ENCODE results near the gene ANKRD34A. TPM values are rescaled to one million over a fixed set of nuclear protein-coding genes. Genes with fewer than 3 reads are reported as not detected.
A peak's percentile ranks its signal among the peaks of the same experiment; 100 is the strongest.

ANKRD34A gene
- total RNA-seq, 2 donors from 2014 or later, result 1.1 TPM

DNA sequence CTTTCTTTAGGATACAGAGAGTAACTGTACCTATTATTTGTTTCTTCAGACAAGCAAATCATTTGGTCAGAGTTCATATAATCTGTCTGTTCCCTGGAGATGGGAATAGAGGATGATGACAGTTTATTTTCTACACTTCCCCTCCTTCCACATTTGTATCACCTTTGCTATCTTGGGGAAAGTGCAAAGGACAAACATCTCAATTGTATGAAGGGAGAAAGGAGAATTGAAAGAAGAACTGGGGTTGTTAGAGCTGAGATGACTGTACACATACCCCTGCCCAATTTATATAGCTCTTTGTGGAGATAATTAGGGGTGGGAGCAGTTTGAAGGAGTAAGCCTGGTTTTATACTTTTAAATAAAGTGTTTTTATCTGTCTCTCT is 14.1 kb upstream of the ANKRD34A start:
- H3K36me3 ChIP-seq, result no peaks in the 10 kb centered on the region
- DNase-seq (ENCODE audit: low spot score) (no peak), ATAC-seq (ENCODE audit: insufficient number of reproducible peaks, low FRiP score, low read depth) (no peak)
- peak overlapping the region; percentile 68 for H3K4me3 ChIP-seq
- H3K27ac ChIP-seq, result peak overlapping the region; percentile 95 to 98
- TF ChIP-seq CTCF (IDR thresholded peaks at IDR 0.05), result no peak
- peaks cover 56 to 62% of the 10 kb centered on the region in 2 donors for H3K4me1 ChIP-seq (ENCODE audit: control insufficient read depth in 1 of 2, low read depth in 2 of 2)
- H3K27me3 ChIP-seq (replicated peaks; ENCODE audit: insufficient read depth), result no peaks in the 10 kb centered on the region
- H3K9me3 ChIP-seq, result no peaks in the 10 kb centered on the region

DNA sequence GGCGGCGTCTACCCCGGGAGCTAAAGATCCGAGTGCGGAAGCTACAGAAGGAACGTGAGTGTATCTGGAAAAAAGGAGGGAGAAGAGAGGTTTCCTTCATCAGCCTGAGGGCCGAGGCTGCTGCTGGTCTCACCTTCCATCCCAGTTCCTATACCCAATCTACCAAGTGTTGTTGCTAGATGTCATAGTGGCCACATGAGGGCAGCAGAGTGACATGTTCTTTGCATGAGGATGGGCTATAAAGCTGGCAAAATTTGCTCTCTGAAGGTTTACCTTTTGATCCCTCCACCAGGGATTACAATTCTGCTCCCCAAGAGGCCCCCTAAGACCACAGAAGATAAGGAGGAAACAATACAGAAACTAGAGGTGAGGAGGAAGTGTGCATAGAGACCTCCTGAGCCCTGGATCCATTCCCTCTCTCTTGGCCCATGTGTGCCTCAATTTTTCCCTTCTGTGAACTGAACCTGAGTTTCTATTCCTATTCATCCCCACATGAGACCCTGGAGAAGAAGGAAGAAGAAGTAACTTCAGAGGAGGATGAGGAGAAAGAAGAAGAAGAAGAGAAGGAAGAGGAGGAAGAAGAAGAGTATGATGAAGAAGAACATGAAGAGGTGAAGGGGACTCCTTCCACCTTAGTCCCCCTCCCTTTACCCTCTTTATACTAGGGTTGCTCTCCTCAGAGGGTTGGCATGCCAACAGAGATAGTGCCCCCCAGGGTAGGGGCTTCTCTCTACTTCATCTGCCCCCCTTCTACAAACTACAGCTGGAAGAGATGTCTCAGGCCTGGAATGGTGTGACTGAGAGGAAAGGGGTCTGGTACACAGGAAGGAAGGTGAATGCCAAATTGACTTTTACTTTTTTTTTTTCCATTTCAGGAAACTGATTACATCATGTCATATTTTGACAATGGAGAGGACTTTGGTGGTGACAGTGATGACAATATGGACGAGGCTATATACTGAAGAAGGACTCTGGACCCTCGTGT is 13.4 kb upstream of the ANKRD34A start:
- no peaks in the 10 kb centered on the region for H3K36me3 ChIP-seq
- H3K9me3 ChIP-seq, result no peaks in the 10 kb centered on the region
- TF ChIP-seq CTCF (IDR thresholded peaks at IDR 0.05), result peak; percentile 81
- peak; percentile 29 for ATAC-seq (ENCODE audit: insufficient number of reproducible peaks, low FRiP score, low read depth)
- H3K27me3 ChIP-seq (replicated peaks; ENCODE audit: insufficient read depth), result no peaks in the 10 kb centered on the region
- peak; percentile 50 for DNase-seq (ENCODE audit: low spot score)
- H3K4me3 ChIP-seq, result peak overlapping the region; percentile 7
- H3K4me1 ChIP-seq (ENCODE audit: control insufficient read depth in 1 of 2, low read depth in 2 of 2), result peaks cover 49 to 56% of the 10 kb centered on the region in 2 donors
- peak overlapping the region; percentile 95 to 98 for H3K27ac ChIP-seq

DNA sequence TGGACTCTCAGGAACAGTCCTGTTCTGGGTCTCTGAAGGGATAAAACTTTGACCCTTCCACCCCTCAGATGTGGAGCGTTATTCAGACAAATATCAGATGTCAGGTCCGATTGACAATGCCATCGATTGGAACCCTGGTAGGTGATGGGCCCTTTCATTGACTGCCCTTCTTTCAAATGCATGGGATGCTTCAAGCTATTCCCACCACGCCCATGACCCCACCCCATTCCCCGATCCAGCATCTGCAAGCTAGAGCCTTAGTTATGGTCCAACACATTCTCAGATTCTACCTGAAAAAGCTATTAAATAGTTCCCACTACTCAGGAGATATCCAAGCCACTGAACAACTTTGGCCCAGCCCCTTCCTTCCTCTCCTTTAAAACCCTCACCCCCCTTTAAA is 12.6 kb upstream of the ANKRD34A start:
- Histone ChIP-seq H3K9me3 (no peaks in the 10 kb centered on the region), H3K27ac (peak overlapping the region; percentile 43 to 98), H3K27me3 (replicated peaks; ENCODE audit: insufficient read depth) (no peaks in the 10 kb centered on the region), H3K36me3 (no peaks in the 10 kb centered on the region), H3K4me1 (ENCODE audit: control insufficient read depth in 1 of 2, low read depth in 2 of 2) (peaks cover 42 to 48% of the 10 kb centered on the region in 2 donors), H3K4me3 (no peak overlapping the region)
- DNase-seq (ENCODE audit: low spot score) (no peak), ATAC-seq (ENCODE audit: insufficient number of reproducible peaks, low FRiP score, low read depth) (no peak)
- TF ChIP-seq CTCF (IDR thresholded peaks at IDR 0.05), result no peak

- Histone ChIP-seq H3K4me1 (ENCODE audit: control insufficient read depth in 1 of 2, low read depth in 2 of 2) (peaks cover 24 to 30% of the 10 kb centered on the region in 2 donors), H3K27me3 (replicated peaks; ENCODE audit: insufficient read depth) (no peaks in the 10 kb centered on the region), H3K27ac (no peak overlapping the region), H3K9me3 (no peaks in the 10 kb centered on the region), H3K36me3 (no peaks in the 10 kb centered on the region), H3K4me3 (no peak overlapping the region)
- TF ChIP-seq CTCF (IDR thresholded peaks at IDR 0.05), result no peak
- no peak for ATAC-seq (ENCODE audit: insufficient number of reproducible peaks, low FRiP score, low read depth)
- DNase-seq (ENCODE audit: low spot score), result no peak
Observed at GRCh38 chr1:145975216-145975615, 10.8 kb upstream of the ANKRD34A start.

DNA sequence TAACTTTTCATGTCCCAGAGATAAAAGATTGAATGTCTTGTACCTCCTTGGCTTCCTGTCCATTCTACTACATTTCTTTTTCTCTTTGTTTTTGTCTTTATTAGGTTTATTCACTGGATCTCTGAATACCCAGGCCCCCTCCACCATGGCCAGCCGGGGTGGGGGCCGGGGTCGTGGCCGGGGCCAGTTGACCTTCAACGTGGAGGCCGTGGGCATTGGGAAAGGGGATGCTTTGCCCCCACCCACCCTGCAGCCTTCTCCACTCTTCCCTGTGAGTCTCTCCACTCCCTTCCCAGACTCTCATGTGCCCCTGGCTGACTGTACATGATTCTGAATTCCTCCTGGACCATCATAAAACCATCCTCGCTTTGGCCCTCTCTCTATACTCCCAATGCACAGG is 10.3 kb upstream of the ANKRD34A start:
- H3K27ac ChIP-seq, result no peak overlapping the region
- no peaks in the 10 kb centered on the region for H3K9me3 ChIP-seq
- ATAC-seq (ENCODE audit: insufficient number of reproducible peaks, low FRiP score, low read depth) (no peak), DNase-seq (ENCODE audit: low spot score) (no peak)
- H3K36me3 ChIP-seq, result no peaks in the 10 kb centered on the region
- TF ChIP-seq CTCF (IDR thresholded peaks at IDR 0.05), result no peak
- H3K4me1 ChIP-seq (ENCODE audit: control insufficient read depth in 1 of 2, low read depth in 2 of 2), result peaks cover 19 to 25% of the 10 kb centered on the region in 2 donors
- no peaks in the 10 kb centered on the region for H3K27me3 ChIP-seq (replicated peaks; ENCODE audit: insufficient read depth)
- no peak overlapping the region for H3K4me3 ChIP-seq
